ENCODE measurements around the gene NNAT.
"Not testable (repeated sequence)": the region's sequence is repeated elsewhere in the genome, so short reads cannot be mapped to it uniquely, and the experiment has no call there.

NNAT gene

GRCh38 chr20:37521061-37521771, at the start of gene NNAT:
TSS of gene NNAT (plus strand) at chr20:37521250. CDS start at chr20:37521332, 82 bp downstream.
- no peak for DNase-seq

- DNase-seq, result no peak
These were observed 49.3 kb upstream of the NNAT start for GRCh38 chr20:37471741-37472235.

GRCh38 chr20:37472435-37472834, 48.6 kb upstream of the NNAT start:
- DNase-seq, result not testable (repeated sequence)

- DNase-seq, result no peak
These were observed 47.6 kb upstream of the NNAT start for GRCh38 chr20:37473249-37474000.

- DNase-seq, result no peak
These were observed 46.7 kb upstream of the NNAT start for GRCh38 chr20:37474386-37474785.

GRCh38 chr20:37475252-37475651, 45.8 kb upstream of the NNAT start:
- no peak for DNase-seq

GRCh38 chr20:37477041-37477440, 44.0 kb upstream of the NNAT start:
- DNase-seq, result no peak

GRCh38 chr20:37479266-37479665, 41.8 kb upstream of the NNAT start:
- DNase-seq, result no peak

- no peak for DNase-seq
These were observed 40.9 kb upstream of the NNAT start for GRCh38 chr20:37479925-37480691.

GRCh38 chr20:37480919-37481318, 40.1 kb upstream of the NNAT start:
- no peak for DNase-seq

GRCh38 chr20:37481610-37482009, 39.4 kb upstream of the NNAT start:
- no peak for DNase-seq

GRCh38 chr20:37484331-37484730, 36.7 kb upstream of the NNAT start:
- DNase-seq, result no peak

- not testable (repeated sequence) for DNase-seq
These were observed 34.8 kb upstream of the NNAT start for GRCh38 chr20:37486209-37486608.

GRCh38 chr20:37490663-37491350, 30.2 kb upstream of the NNAT start:
- no peak for DNase-seq

- no peak for DNase-seq
These were observed 28.9 kb upstream of the NNAT start for GRCh38 chr20:37492096-37492625.

GRCh38 chr20:37492945-37493344, 28.1 kb upstream of the NNAT start:
- no peak for DNase-seq

GRCh38 chr20:37494301-37494700, 26.7 kb upstream of the NNAT start:
- DNase-seq, result no peak

GRCh38 chr20:37494796-37495195, 26.3 kb upstream of the NNAT start:
- DNase-seq, result no peak

- no peak for DNase-seq
These were observed 22.9 kb upstream of the NNAT start for GRCh38 chr20:37498066-37498665.

- no peak for DNase-seq
These were observed 20.7 kb upstream of the NNAT start for GRCh38 chr20:37500311-37500710.

- DNase-seq, result no peak
These were observed 19.1 kb upstream of the NNAT start for GRCh38 chr20:37501940-37502339.

- no peak for DNase-seq
These were observed 18.4 kb upstream of the NNAT start for GRCh38 chr20:37502654-37503053.

Data from SW 1271 (cell line).